HG03575 (cell line): ENCODE results near the gene ZDHHC1.

Experiments used
- ATAC-seq: cut with Tn5 transposase; IDR thresholded peaks from one replicate; pipeline ENCODE4 v1.9.1; 2021; ENCODE audit not compliant: unreplicated experiment, insufficient number of reproducible peaks, low FRiP score; ENCODE audit errors: extremely low read depth

ZDHHC1 gene

GRCh38 chr16:67449336-67449735 is 33.1 kb upstream of the ZDHHC1 start:
- no peak for ATAC-seq

- no peak for ATAC-seq
These were observed 32.3 kb upstream of the ZDHHC1 start for GRCh38 chr16:67448580-67448979.

- ATAC-seq: no peak
These were observed 31.3 kb upstream of the ZDHHC1 start for GRCh38 chr16:67447508-67448076.

GRCh38 chr16:67446968-67447507 is 30.8 kb upstream of the ZDHHC1 start:
- ATAC-seq: no peak

- ATAC-seq: no peak
These were observed 29.9 kb upstream of the ZDHHC1 start for GRCh38 chr16:67445913-67446907.

- no peak for ATAC-seq
These were observed 29.2 kb upstream of the ZDHHC1 start for GRCh38 chr16:67445441-67445912.

- ATAC-seq: no peak
These were observed 28.8 kb upstream of the ZDHHC1 start for GRCh38 chr16:67445126-67445426.

- ATAC-seq: no peak
These were observed 28.2 kb upstream of the ZDHHC1 start for GRCh38 chr16:67444259-67445125.

- ATAC-seq: no peak
These were observed 27.0 kb upstream of the ZDHHC1 start for GRCh38 chr16:67443265-67443664.

GRCh38 chr16:67442581-67443255 is 26.4 kb upstream of the ZDHHC1 start:
- ATAC-seq: no peak

- no peak for ATAC-seq
These were observed 25.6 kb upstream of the ZDHHC1 start for GRCh38 chr16:67441907-67442306.

GRCh38 chr16:67441271-67441753 is 25.0 kb upstream of the ZDHHC1 start:
- ATAC-seq: no peak

- no peak for ATAC-seq
These were observed 22.6 kb upstream of the ZDHHC1 start for GRCh38 chr16:67438824-67439393.

- no peak for ATAC-seq
These were observed 22.0 kb upstream of the ZDHHC1 start for GRCh38 chr16:67438098-67438791.

- no peak for ATAC-seq
These were observed 21.2 kb upstream of the ZDHHC1 start for GRCh38 chr16:67437513-67437912.

GRCh38 chr16:67436640-67437193 is 20.4 kb upstream of the ZDHHC1 start:
- no peak for ATAC-seq

GRCh38 chr16:67435758-67436164 is 19.5 kb upstream of the ZDHHC1 start:
- no peak for ATAC-seq
